GM18867 (cell line): ENCODE measurements around the gene MCRIP1.

Experiments used
- ATAC-seq: cut with Tn5 transposase; IDR thresholded peaks from one replicate; pipeline ENCODE4 v1.9.1; 2021; ENCODE audit warnings: mild to moderate bottlenecking, moderate library complexity; ENCODE audit not compliant: unreplicated experiment

The MCRIP1 gene

DNA sequence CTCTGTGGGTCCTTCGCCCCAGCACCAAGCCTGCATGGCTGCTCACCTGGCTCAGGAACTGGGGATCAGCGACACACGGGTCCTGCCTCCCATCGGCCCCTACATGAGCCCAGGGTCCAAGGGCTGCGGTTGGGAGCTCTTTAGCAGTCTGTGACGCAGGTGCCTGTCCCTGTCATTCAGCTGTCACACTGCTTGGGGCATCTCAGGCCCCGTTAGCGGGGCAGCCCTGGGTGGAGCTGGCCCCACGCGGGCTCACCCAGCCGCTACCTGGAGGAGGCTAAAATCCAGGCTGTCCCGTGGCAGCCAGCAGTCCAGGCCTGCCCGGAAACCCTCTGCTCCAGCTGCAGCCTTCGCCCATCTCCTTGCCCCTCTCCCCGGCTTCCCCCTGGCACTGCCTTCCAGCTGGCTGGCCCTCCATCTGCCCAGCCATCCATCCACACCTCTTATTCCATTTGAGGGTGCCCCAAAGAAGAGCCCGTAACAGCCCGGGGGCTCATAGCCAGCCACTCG, 25.8 kb downstream of the MCRIP1 start:
- no peak for ATAC-seq

DNA sequence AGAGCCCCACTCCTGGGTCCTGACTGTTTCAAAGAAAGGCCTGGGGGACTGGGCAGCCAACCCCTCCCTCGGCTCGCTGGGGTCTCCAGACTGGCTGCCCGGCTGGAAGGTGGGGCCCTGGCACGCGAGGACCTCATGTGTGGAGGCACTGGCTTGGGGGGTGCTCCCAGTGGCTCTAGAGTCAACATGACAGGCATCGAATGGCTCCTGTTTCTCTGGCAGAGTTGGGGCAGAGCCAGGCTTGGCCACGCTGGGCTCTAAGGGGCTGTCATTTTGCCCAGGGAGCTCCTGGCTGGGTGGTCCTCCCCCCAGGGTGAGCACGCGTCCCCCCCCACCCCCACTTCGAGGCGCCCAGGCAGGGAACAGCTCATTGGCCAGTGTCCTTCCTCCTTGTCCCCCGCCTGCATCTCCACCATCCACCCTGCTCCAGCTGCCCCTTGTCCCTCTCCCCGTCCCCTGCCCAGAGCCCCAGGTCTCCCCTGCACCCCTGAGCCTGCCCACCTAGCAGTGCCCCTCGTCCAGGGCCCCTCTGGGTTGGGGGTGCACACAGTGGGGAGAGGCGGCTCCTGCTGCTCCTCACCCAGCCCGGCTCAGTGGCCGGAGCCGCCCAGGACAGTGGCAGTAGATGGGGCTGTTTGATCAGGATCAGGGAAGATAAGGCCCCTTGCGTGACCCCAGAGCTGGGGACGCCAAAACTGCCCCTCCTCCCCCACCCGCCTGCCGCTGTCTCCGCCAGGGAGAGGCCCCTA, 26.5 kb downstream of the MCRIP1 start:
- ATAC-seq, result no peak

DNA sequence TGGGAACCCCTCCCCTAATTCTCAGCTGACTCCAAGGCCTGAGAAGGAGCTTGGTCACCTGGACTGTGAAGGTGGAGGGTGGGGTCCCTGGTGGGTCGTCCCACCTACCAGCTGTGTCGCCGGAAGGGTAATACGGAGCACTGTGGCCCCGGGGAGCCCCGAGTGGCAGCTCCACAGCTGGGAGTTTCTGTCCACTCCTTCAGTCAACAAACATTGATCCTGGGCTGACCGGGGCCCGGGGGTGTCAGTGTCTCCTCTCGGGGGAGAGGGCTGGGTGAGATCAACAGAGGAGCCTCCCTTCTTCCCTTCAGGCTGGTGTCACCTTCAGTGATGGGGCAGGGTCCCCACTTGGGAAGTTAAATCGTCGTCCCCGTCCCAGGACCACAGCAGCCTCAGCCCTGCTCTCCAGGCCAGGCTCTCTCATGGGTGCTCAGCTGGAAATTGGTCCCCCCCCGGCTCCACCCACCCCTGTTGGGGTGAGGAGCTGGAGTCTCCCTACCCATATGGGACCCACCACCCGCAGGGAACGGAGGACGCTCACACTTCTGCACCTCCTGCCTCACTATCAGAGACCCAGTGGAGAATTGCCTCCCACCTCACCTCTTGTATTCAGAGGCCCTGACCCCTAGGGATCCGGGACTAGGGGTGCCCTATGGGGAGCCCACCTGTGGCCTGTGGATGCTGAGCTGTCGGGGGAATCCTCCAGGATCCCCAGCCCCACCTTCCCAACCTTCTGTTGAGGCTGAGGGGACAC, 27.2 kb downstream of the MCRIP1 start:
- no peak for ATAC-seq

DNA sequence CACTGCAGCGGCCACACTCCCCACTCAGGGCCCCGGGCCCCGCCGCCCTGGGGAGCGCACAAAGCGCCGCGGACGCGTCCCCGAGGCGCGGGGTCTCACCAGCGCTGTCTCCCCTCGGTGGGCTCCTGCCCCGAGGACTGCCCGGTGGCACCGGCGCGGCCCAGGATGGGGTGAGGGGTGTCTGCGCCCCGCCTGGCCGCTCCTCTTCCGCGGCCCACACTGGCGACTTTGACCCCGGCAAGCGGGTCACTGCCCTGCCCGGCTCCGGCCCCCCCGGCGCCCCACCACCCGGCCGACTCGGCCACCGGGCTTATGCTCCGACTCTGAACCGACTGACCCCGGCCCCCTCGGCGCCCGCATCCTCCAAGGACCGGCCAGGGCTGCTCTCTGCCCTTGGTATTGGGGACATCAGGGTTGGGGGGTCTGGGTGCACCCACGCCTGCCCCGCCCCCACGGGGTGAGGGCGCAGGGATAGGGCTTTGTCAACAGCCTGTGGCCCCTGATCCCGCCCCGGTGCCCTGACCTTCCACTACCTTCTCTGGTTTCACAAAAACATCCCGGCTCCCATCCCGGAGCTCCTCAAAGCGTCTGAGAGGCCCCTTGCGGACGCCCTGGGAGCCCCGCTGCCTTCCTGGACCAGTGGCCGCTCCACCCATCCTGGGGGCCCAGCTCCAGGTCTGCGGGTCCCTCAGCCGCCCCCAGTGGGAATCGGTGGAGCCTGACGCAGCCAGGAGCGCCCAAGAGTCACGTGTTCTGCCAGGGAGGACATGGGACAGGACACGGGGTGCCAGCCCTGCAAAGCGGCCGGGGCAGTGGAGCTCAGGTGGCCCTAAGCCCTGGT, 28.3 kb downstream of the MCRIP1 start:
- no peak for ATAC-seq

DNA sequence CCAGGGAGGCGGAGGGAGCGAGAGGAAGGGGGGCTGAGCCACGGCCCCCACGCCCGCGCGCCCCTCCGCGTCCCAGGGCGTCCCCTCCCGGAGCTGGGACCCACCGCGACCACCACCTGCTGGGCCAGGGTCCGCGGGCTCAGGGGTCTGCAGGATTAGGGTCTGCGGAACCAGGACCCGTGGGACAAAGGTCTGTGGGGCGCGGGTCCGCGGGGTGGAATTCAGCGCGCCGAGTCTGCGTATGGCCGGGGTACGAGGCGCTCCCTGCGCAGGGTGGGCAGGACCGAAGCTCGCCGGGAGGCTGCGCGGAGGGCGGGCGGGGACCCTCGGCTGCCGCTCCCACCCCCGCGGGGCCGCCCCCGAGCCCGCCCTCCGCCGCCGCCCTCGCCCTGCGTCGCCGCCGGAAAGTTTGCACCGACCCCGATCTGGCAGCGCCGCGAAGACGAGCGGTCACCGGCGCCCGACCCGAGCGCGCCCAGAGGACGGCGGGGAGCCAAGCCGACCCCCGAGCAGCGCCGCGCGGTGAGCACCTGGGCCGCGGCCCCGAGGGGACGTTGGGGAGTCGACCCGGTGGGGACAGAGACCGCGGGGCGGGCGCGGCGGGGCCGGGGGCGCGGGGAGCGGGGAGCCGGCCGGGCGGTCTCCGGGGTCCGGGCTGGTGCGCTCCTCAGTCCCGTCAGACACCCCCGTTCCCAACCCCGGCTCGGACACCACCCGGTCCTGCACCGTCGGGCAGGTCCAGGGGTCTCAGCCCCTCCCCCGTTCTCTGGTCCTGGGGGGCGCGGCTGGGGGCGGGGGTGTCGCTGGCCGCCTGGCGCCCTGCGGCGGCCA, 29.1 kb downstream of the MCRIP1 start, which contains the start of gene GCGR:
Gene GCGR (plus strand): TSS at position 423 of the 831 bp plus-strand sequence. CDS start 4,869 bp downstream, outside the sequence.
- ATAC-seq, result no peak

DNA sequence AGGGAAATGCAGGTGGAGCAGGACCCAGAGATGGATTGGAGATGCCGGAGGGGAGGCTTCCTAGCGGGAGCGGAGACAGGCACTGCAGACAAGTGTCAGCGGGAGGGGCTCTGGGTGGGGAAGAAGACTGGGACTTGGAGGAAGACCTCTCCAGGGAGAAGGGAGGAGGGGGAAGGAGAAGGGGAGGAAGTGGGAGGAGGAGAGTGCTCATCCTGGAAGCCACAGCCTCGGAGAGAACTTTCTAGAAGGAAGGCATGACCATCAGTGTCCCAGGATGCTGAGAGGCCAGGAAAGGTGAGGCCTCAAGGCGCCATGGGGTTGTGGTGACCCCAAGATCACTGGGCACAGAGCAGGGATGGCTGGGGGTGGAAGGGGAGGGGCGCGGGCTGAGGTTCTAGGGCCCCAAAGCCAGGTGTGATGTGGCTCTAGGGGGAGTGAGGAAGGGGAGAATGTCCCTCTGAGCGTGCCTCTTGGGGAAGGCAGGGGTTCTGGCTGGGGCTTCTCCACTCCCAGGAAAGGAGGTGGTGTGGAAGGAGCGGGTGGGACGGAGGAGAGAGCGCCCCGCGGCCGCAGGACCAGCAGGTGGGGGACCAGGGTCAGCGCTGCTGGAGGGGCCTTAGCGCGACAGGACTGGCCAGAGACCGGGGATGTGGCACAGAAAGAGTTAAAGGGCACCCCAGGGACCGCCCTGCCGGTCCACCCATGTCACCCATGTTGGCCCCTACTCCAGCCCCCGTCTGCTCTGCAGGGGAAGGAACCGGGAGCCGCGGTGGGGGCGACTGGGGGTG, 30.0 kb downstream of the MCRIP1 start:
- no peak for ATAC-seq

DNA sequence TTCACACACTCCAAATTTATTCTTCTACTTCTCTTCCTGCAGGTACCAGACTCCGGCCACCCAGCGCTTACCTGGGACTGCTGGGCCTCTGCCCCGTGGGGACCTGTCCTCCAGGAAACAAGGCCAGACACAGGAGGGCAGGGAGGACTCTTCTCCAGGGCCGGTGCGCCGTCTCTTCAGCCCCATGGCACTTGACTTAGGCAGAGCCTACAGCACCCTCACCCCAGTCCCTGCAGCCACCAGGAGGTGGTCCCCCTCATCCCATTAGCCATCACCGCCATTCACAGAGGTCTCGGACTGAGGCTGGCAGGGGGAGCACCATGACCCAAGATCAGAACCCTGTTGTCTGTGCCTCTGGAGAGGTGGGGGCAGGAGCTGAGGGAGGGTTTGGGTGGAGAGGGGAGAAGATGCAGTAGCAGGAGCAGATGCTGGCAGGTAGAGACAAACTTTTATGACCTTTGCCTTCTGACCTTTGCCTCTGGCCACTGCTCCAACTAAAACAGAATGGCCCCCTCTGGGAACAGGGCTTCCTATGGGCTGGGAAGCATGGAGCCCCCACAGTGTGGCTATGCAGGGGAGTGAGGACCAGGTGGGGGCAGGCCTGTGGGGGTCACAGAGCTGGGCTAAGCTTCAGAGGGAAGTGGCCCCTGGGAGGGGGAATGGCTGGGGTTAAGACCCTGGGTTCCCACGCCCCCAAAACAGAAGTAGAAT, 30.9 kb downstream of the MCRIP1 start:
- no peak for ATAC-seq

DNA sequence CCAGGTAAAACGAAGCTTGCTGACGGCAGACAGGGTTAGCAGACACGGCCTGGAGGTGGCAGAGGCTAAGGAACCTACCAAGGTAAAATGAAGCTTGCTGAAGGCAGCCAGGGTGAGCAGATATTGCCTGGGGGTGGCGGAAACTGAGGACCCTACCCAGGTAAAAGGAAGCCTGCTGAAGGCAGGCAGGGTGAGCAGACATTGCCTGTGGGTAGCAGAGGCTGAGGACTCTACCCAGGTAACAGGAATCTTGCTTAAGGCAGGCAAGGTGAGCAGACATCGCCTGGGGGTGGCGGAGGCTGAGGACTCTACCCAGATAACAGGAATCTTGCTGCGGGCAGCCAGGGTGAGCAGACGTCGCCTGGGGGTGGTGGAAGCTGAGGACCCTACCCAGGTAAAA, 31.8 kb downstream of the MCRIP1 start:
- ATAC-seq, result no peak

DNA sequence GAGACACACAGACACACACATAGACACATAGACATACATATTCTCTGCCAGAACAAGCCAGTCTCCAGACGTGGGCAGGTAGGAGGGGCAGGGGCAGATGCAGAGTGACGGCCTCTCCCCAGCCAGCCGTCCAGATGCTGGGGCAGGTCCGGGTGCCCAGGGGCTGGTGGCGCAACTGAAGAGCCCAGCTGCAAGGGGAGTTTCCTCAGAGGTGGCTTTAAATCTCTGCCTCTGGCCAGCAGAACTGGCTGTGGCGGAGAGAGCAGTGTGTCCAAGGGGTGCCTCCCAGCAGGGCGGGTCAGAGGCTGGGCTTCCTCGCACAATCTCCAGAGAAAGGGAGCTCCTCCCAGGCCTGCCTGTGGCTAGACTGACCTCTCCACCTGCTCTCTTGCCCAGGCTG, 38.6 kb downstream of the MCRIP1 start:
- no peak for ATAC-seq

DNA sequence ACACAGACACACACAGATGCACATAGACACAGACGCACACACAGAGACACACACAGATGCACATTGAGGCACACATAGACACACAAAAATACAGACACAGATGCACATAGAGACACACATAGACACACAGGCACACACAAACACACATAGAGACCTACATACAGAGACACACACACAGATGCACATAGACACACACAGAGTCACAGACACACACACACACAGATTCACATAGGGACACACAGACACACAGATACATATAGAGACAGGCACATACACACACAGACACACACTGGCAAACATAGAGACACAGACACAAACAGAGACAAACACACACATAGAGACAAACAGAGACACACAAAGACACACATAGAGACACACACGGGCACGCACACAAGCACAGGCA, 39.0 kb downstream of the MCRIP1 start:
- ATAC-seq, result no peak

DNA sequence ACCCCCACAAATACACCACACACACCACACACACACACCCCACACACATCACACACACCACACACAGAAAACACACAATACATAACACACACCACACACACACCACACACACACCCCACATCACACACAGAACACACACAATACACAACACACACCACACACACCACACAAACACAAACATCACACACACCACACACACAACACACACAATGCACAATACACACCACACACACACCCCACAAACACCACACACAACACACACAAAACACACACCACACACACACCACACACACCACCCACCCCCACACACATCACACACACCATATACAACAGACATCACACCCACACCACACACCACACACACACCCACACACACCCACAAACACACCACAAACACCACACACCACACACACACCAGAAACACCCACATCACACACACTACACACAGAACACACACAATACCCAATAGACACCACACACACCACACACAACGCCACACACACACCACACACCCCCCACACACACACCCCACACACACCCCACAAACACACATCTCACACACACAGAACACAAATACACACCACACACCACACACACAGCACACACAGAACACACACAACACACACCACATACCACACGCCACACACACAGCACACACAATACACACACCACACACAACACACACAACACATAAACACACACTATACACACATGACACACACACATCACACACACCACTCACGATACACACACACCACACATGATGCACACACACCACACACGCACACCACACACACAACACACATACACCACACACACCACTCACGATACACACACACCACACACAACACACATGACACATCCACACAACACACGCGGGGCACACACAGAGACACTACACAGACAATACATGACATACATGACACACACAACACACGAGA, 40.1 kb downstream of the MCRIP1 start:
- no peak for ATAC-seq
